B cell (primary cell): ENCODE measurements around the gene OST4. TPM values are rescaled to one million over a fixed set of nuclear protein-coding genes. Genes with fewer than 3 reads are reported as not detected.
A peak's percentile ranks its signal among the peaks of the same experiment; 100 is the strongest.

ENCODE experiments used
- ATAC-seq: fragments of 200-7000 bp; cut with Tn5 transposase; one replicate; pipeline ENCODE4 v1.10.0; 2021; ENCODE audit warnings: low read depth, mild to moderate bottlenecking, moderate number of reproducible peaks, moderate library complexity
- CTCF ChIA-PET: fragments of 350-600 bp; sonication (Branson Sonifier 250); formaldehyde crosslinking; loops from one replicate; lab custom pipeline; 2021; ENCODE audit warnings: antibody characterized with exemption, inconsistent platforms; lab: Charles Lee
- POLR2A ChIA-PET: fragments of 350-600 bp; sonication (Branson Sonifier 250); formaldehyde crosslinking; loops from one replicate; lab custom pipeline; 2021; ENCODE audit warnings: antibody characterized with exemption; lab: Charles Lee
- DNase-seq: peaks from one replicate; pipeline ENCODE4 v3.0.0; 2013
- H2AFZ ChIP-seq: 2 replicates; pipeline ENCODE4 v1.6.1; 2012; ENCODE audit warnings: mild to moderate bottlenecking, low read depth, low read length; ENCODE audit not compliant: insufficient read depth, poor library complexity, severe bottlenecking
- H3K27ac ChIP-seq, 2 donors: 1 replicate in 1 of 2; 2 replicates in 1 of 2; pipeline ENCODE4 v1.5.1; 2012 to 2013; ENCODE audit warnings: low read length in 2 of 2, mild to moderate bottlenecking in 2 of 2, moderate library complexity in 1 of 2
- H3K27me3 ChIP-seq, 4 experiments: fragments of 200-600 bp in 1 of 4; sonication (generic) in 1 of 4; replicated peaks in 1 of 4; 1 replicate in 2 of 4; 2 replicates in 2 of 4; pipeline versions ENCODE4 v1.6.1 to v1.7.0; 2013 to 2016; ENCODE audit warnings: low read length in 3 of 4, mild to moderate bottlenecking in 2 of 4, mixed read lengths in 1 of 4, moderate library complexity in 1 of 4; ENCODE audit not compliant: insufficient read depth in 4 of 4, control insufficient read depth in 3 of 4; ENCODE audit errors: control extremely low read depth in 1 of 4
- H3K36me3 ChIP-seq, 2 experiments: replicated peaks in 1 of 2; 1 replicate in 1 of 2; 2 replicates in 1 of 2; pipeline versions ENCODE4 v1.6.1 to v1.7.1; 2013; ENCODE audit warnings: low read length in 1 of 2; ENCODE audit not compliant: insufficient read depth in 2 of 2, control insufficient read depth in 1 of 2; ENCODE audit errors: control extremely low read depth in 1 of 2, extremely low read depth in 1 of 2
- H3K4me1 ChIP-seq, 2 donors: fragments of 200-600 bp in 1 of 2; sonication (generic) in 1 of 2; 1 replicate in 1 of 2; 2 replicates in 1 of 2; pipeline versions ENCODE4 v1.5.1 to v1.6.1; 2013 to 2017; ENCODE audit warnings: low read length in 2 of 2; ENCODE audit not compliant: control insufficient read depth in 2 of 2, insufficient read depth in 2 of 2
- H3K4me2 ChIP-seq: replicated peaks from 2 replicates; pipeline ENCODE3; 2012; ENCODE audit warnings: mild to moderate bottlenecking, low read depth, low read length; ENCODE audit not compliant: poor library complexity, severe bottlenecking
- H3K4me3 ChIP-seq, 5 experiments: fragments of 200-600 bp in 1 of 5; sonication (generic) in 1 of 5; 1 replicate in 3 of 5; 2 replicates in 2 of 5; pipeline versions ENCODE4 v1.5.1 to v1.7.0; 2011 to 2016; ENCODE audit warnings: low read length in 4 of 5, mild to moderate bottlenecking in 4 of 5, low read depth in 2 of 5, control low read depth in 1 of 5, moderate library complexity in 1 of 5; ENCODE audit not compliant: insufficient read depth in 1 of 5; ENCODE audit errors: control extremely low read depth in 1 of 5, extremely low read depth in 1 of 5
- H3K79me2 ChIP-seq: fragments of 200-600 bp; sonication (generic); one replicate; pipeline ENCODE4 v1.6.0; 2016; ENCODE audit warnings: low read length; ENCODE audit not compliant: control insufficient read depth, insufficient read depth
- H3K9ac ChIP-seq: fragments of 200-600 bp; sonication (generic); 2 replicates; pipeline ENCODE4 v1.6.1; 2017; ENCODE audit warnings: mild to moderate bottlenecking, low read length, moderate library complexity
- H3K9me3 ChIP-seq, 3 donors: one replicate each; pipeline versions ENCODE4 v1.6.1 to v1.7.1; 2013; ENCODE audit warnings: low read length in 2 of 3; ENCODE audit not compliant: control insufficient read depth in 2 of 3, insufficient read depth in 1 of 3; ENCODE audit errors: control extremely low read depth in 1 of 3
- H4K20me1 ChIP-seq: 2 replicates; pipeline ENCODE4 v1.6.0; 2012; ENCODE audit warnings: mild to moderate bottlenecking, low read length; ENCODE audit not compliant: insufficient read depth, control insufficient read depth, poor library complexity, severe bottlenecking
- H3K27ac Mint-ChIP-seq: one replicate; pipeline ENCODE4 v1.8.0; 2021; ENCODE audit warnings: mixed read lengths
- H3K27me3 Mint-ChIP-seq: one replicate; pipeline ENCODE4 v1.8.0; 2021; ENCODE audit warnings: mixed read lengths
- H3K4me1 Mint-ChIP-seq: one replicate; pipeline ENCODE4 v1.8.0; 2021; ENCODE audit warnings: mixed read lengths
- H3K4me3 Mint-ChIP-seq: one replicate; pipeline ENCODE4 v1.8.0; 2021; ENCODE audit warnings: mixed read lengths
- H3K9me3 Mint-ChIP-seq: one replicate; pipeline ENCODE4 v1.8.0; 2022; ENCODE audit warnings: mixed read lengths; ENCODE audit not compliant: insufficient read depth
- CTCF ChIP-seq: fragments of 200-600 bp; IDR thresholded peaks from one replicate; pipeline ENCODE4 v1.8.0; 2022; ENCODE audit warnings: antibody characterized with exemption, mild to moderate bottlenecking
- EZH2 ChIP-seq: IDR thresholded peaks from 2 replicates; pipeline ENCODE4 v1.6.1; 2012; ENCODE audit warnings: borderline replicate concordance, low read depth, mild to moderate bottlenecking, moderate library complexity, low read length; ENCODE audit not compliant: insufficient read depth, poor library complexity, severe bottlenecking
- WGBS: methylation state at CpG from one replicate; pipeline ENCODE4 v1.1.5; 2013; ENCODE audit warnings: missing lambda C conversion rate; ENCODE audit not compliant: insufficient coverage; 5-methylcytosine and 5-hydroxymethylcytosine counted together
- intact Hi-C: fragments of 100-400 bp; cut with micrococcal nuclease; formaldehyde crosslinking; loops from one replicate; pipeline ENCODE4 v1.10.0; 2022
- polyA plus RNA-seq: library from polyadenylated mRNA; depleted of rRNA; stranded (reverse); fragments of >200 nt; gene quantifications from 2 replicates; pipeline ENCODE4 v1.2.3, GENCODE V29; 2012
- total RNA-seq, 2 donors: library from RNA; stranded (reverse); fragments of 120-200 nt in 1 of 2; gene quantifications; 1 replicate in 1 of 2; 2 replicates in 1 of 2; pipeline versions ENCODE4 v1.2.3 to v1.2.4, GENCODE V29; 2013 to 2022

The OST4 gene
- total and polyA plus RNA-seq, 2 donors (not counting 1 experiment from before 2014, with no cell fraction given) = 195 to 257 TPM

- H4K20me1 ChIP-seq = no peaks in the 10 kb centered on the region
- TF ChIP-seq CTCF (no peak), EZH2 (no peak)
- H3K9me3 ChIP-seq = no peaks in the 10 kb centered on the region
- H3K27ac ChIP-seq = no peak overlapping the region
- peak overlapping the region; percentile 91 for H2AFZ ChIP-seq
- intact Hi-C loops = loop anchor here (1.0 to 5.0 kb wide), 4 partner anchors 10 to 586 kb away; partner anchors contain the start of genes KHK and PREB
- no peaks in the 10 kb centered on the region for H3K36me3 ChIP-seq
- WGBS = 16% methylated on average over 11 of the region's 18 CpGs
- peak; percentile 67 for DNase-seq
- peak overlapping the region; percentile 41 for H3K27ac Mint-ChIP-seq
- no peaks in the 10 kb centered on the region for H3K9me3 Mint-ChIP-seq
- peak overlapping the region; percentile 81 for H3K4me3 Mint-ChIP-seq
- no peaks in the 10 kb centered on the region for H3K27me3 ChIP-seq
- peaks cover 6 to 9% of the 10 kb centered on the region in 2 donors for H3K4me1 ChIP-seq
- ATAC-seq = peak; percentile 90
- peak overlapping the region in 3 of 5 experiments; percentile 38 to 55 (median 48) for H3K4me3 ChIP-seq
- ChIA-PET CTCF (interaction anchor here (0.5 to 8.8 kb wide), 8 partner anchors 9 to 208 kb away, joined by 3 to 143 read pairs (median 6); partner anchors contain the start of gene TRIM54), POLR2A (interaction anchor here (0.6 kb wide), 1 partner anchor 39 kb away, joined by 3 read pairs; the partner anchor contains the start of gene PREB)
- H3K4me2 ChIP-seq = peak overlapping the region; percentile 84
- H3K79me2 ChIP-seq = no peaks in the 10 kb centered on the region
- H3K9ac ChIP-seq = peak overlapping the region; percentile 54
- no peaks in the 10 kb centered on the region for H3K27me3 Mint-ChIP-seq
- H3K4me1 Mint-ChIP-seq = peaks cover 11% of the 10 kb centered on the region
Observed at GRCh38 chr2:27095745-27096651, 24.5 kb upstream of the OST4 start.

GRCh38 chr2:27095427-27095744 lies 23.9 kb upstream of the OST4 start:
- POLR2A ChIA-PET = no interaction called here
- Histone ChIP-seq H3K27me3 (no peaks in the 10 kb centered on the region), H3K9ac (no peak overlapping the region), H4K20me1 (no peaks in the 10 kb centered on the region), H3K4me1 (peaks cover 6 to 9% of the 10 kb centered on the region in 2 donors), H3K4me2 (no peak overlapping the region), H3K79me2 (no peaks in the 10 kb centered on the region), H2AFZ (no peak overlapping the region), H3K9me3 (no peaks in the 10 kb centered on the region), H3K36me3 (no peaks in the 10 kb centered on the region), H3K4me3 (no peak overlapping the region), H3K27ac (no peak overlapping the region)
- TF ChIP-seq EZH2 (no peak), CTCF (no peak)
- WGBS = 94% methylated on average over 2 of the region's 2 CpGs
- Mint-ChIP-seq H3K9me3 (no peaks in the 10 kb centered on the region), H3K4me3 (peak overlapping the region; percentile 81), H3K4me1 (peaks cover 11% of the 10 kb centered on the region), H3K27ac (no peak overlapping the region), H3K27me3 (no peaks in the 10 kb centered on the region)
- ATAC-seq (no peak), DNase-seq (no peak)
- intact Hi-C loops = loop anchor here (5.0 kb wide), 1 partner anchor 587 kb away; no protein-coding TSS in a partner anchor
- CTCF ChIA-PET = interaction anchor here (1.2 to 8.8 kb wide), 3 partner anchors 11 to 185 kb away, joined by 4 to 143 read pairs (median 11); partner anchors contain the start of gene TRIM54
